GM18526 (cell line): ENCODE results near the gene TMEM217.

Experiments used
- POLR2A ChIP-seq: IDR thresholded peaks from 3 replicates; pipeline ENCODE4 v1.6.1; 2011; ENCODE audit not compliant: insufficient read length; ENCODE audit errors: extremely low read depth

Gene TMEM217

DNA sequence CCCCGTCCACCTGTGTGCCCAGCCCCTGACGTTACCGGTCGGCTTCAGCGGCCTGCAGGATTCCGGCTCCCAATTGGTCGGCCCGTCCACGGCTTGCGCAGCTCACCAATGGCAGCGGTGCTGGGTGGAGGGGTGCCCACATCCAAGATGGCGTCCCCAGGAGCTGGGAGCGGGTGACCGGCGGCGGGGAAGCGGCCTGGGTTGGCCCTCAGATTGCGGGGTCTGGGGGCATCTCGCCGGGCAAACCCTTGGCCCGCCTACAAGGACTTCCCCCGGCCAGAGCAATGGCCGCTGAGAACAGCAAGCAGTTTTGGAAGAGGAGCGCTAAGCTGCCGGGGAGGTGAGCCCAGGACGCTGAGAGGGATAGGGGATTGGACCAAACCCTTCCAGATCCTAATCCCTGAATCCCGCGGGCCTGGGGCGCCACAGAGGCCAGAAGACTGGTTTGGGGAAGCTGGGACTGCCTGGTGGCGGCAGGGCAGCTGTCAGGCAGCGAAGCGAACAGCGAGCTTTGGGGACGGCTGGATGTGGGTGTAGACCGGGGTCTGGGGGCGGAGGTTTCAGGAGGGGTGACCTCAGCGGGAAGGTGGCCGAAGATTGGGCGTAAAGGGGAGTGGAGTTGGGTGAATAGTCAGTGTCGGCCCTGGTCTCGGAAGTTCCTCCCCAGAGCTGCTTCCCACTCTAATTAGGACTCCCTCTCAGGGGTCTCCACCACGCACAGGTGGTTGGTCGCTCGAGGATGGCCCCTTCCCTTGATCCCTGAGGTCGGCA is at the start of gene TMEM217, which contains the start of gene TBC1D22B:
TSS of gene TMEM217 (minus strand) at position 511 of the 771 bp plus-strand sequence. CDS start 39,114 bp downstream, outside the sequence.
TSS of gene TBC1D22B (plus strand) at position 139 of the 771 bp plus-strand sequence. CDS start at position 285, 146 bp downstream.
- peak; percentile 46 for TF ChIP-seq POLR2A

DNA sequence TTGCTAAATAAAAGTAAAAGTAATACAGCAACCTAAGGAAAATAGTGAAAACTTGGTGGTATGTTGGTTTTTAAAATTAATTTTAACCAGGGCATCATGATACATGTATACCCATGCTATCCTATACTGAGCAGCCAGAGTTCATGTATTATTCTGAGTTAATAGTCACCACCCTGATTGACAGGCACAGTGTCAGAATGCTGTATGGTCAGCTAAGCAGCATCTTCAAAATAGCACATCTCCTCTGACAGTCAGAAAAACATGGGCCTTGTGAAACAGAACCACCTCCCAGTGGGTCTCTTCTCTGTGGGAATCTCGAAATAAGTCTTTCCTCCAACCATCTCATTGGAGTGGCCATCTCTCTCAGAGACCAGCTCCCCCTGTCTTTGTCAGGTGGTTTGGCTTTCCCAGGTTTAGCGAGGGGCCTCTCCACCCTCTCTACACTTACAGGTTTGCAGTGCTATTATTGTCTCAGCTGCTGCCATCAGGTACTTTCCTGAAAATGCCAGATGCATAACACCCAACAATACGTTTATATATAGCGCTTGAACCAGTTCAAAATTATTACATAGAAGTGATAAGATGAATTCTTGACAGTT is 48.8 kb upstream of the TMEM217 start:
- TF ChIP-seq POLR2A, result no peak

DNA sequence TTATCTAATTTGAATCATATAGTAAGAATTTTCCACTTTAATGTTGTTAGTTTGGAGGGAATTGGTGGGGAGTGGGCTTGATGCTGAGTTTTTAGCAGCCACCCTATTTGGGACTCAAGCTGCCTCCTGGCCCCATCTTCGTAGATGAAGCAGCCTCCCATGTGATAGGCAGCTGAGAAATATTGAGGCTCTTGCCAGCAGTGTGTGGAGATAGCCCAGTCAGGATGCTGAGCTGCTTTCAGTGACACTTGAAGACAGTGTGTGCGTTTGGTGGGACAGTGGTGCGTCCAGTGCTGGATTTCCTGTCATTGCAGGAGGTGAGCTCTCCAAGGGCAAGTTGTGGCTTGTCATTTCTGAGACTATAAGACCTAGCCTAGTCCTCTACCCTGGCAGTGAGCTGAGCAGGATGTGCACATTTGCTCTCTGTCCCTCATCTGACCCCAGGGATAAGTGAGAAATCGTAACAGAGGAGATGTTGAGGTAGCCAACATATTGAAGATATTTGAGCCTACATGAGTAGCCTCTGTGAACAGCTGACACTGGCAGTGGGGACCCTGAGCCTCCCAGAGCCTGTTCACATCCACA is 48.0 kb upstream of the TMEM217 start:
- TF ChIP-seq POLR2A, result no peak

DNA sequence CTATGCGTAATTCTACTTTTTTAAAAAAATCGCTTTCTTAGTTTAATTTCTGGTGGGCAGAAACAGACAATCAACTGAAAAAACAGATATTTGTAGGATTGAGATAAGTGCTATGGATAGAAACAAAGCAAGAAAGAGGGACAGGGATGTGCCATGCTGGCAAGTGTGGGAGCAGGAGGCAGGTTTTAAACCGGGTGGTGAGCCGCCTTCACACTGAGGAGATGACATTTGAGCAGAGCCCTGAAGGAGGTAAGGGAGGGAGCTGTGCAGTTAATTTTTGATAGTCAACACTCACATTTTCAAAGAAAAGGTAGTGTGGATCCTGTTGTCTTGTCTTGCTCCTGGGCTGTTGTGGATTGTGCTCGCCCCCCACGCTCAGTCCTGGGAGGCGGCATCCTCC is 46.8 kb upstream of the TMEM217 start:
- no peak for TF ChIP-seq POLR2A

DNA sequence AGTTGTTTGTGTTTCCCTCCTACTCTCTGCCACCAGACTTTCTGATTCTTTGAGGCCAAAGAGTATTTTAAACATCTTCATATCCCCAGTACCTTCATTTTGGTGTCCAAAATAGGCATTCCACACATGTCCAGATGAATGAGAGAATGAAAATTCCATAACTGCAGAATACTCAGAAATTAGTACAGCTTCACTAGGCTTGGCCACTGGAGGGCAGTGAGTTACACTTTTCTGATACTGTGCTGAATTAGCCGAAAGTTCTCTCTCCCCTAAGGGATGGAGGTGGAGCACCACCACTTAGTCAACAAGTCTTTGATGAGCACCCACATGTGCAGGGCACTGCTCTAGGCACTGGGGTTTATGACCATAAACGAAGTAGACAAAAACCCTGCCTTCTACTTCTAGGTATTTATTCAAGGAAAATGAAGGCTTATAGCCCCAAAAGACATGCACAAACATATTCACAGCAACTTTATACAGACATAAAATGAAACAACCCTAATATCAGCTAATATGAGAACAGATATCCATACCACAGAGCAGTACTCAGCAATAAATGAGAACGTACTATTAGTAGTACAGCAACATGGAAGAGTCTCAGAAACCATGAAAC is 46.1 kb upstream of the TMEM217 start:
- TF ChIP-seq POLR2A, result no peak

DNA sequence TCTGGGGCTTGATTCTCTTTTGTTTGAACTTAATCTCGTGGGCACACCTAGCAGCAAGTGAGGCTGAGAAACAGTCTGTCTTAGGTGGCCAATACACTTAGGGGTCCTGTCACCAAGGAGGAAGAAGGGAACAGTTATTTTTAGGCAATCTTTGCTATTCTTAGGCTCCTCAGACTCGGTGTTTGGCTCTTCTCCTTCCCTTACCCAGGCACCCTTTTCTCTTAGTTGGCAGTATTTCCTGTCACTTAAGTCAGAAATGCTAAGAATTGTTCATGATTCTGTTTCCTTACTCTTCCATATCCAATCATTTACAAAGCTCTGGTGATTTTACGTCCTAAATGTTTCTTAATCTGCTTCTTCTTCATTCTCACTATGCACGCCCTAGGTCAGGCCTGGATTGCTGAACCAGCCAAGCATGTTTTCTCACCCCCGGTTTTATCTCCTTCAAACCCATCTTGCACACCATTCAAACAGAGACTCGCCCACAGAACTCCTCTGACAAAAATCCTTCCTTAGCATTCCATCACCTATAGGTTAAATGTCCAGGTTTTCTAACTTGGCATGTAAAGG is 45.2 kb upstream of the TMEM217 start:
- no peak for TF ChIP-seq POLR2A

DNA sequence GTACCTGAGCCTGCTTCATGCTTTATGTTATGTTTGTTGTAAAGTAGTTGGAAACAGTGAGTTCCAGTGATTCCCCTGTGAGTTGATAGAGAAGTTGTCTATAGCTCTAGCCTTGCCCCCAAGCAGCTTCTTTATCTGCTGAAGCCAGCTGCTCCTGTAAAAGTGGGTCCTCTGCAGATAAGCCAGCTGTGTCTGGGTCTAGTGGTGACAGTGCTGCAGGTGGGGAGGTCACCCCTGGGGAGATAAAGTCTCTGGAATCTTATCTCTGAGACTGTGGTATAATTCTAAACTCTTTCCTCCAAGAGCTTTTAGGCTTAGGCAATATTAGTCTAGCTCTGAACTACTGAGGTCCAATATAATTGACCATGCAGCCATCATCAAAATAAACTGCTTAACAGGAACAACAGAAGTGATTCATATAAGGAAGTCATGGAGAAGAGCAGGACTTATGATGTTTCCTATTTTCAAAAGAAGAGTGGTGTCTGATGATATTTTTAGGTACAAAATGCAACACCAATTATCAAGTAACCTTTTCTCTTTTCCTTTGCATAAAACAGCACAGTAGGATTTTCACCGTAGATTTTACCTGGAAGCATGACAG is 44.2 kb upstream of the TMEM217 start:
- TF ChIP-seq POLR2A, result no peak

DNA sequence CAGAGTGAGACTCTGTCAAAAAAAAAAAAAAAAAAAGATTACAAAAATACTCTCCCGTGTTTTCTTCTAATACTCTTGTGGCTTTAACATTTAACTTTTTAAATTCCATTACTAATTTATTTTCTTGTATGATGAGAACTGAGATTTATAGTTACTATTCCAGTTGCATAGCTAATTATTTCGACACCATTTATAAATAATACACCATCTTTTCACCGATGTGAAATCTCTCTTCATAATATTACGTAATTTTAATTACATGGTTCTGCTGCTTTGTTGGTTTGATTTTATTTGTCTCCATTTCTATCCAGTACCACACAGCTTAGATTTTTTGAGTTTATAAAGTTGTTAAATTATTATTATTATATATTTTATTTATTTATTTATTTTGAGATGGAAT is 42.0 kb upstream of the TMEM217 start:
- TF ChIP-seq POLR2A, result no peak

DNA sequence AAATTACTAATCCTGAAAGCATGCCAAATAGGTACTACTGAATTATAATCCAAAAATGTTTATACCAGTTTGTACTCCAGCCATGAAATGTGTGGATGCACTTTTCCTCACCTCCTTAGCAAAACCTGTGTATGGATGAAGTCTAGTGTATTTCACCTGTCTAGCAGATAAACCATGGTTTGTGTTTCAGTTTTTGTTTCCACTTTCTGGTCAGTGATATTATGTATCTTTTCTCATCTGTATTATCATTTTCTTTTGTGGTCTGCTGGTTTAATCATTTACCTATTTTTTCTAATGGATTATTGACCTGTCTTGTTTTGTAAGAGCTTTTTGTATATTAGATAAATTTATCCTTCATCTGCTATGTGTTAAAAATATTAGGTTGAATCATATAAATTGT is 41.0 kb upstream of the TMEM217 start:
- TF ChIP-seq POLR2A, result no peak

DNA sequence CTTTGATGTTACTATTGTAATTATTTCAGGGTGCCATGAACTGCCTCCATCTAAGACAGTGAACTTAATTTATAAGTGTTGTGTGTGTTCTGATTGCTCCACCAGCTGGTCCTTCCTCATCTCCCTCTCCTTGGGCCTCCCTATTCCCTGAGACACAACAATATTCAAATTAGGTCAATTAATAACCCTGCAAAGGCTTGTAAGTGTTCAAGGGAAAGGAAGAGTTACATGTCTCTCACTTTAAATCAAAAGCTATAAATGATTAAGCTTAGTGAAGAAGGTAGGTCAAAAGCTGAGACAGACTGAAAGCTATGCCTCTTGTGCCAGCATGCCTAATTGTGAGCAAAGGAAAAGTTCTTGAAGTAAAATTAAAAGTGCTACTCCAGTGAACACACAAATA is 35.5 kb upstream of the TMEM217 start:
- no peak for TF ChIP-seq POLR2A

DNA sequence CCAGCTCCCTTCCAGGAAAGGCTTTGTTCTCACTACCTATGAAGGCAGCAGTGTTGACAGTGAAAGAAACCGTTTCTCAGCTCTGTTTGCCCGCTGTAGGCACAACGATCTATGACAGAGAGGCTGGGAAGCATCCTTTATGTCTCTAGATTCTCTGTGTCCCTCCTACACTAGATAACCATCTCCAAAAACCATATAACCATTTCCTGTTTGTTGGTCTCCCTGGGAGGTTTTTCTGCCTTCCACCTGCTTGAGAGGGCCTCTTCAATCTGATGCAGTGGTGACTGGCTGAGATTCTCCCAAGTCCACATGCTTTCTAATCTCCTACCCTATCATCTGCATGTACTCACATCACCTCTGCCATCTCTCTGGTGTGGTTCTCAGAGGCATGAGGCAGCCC is 32.0 kb upstream of the TMEM217 start:
- TF ChIP-seq POLR2A, result no peak

DNA sequence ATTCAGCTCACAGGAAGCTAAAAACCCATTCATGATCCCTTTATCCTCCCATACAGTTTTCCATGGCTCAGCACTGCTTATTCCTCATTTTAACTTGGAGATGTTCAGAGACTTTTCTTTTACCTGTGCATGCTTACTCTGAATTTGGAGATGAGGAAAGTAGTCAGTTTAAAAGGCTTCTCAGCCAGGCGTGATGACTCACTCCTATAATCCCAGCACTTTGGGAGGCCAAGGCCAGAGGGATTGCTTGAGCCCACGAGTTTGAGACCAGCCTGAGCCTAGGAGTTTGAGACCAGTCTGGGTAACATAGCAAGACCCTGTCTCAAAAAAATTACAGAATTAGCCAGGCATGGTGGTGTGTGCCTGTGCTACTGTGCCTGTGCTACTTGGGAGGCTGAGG is 30.3 kb upstream of the TMEM217 start:
- no peak for TF ChIP-seq POLR2A

DNA sequence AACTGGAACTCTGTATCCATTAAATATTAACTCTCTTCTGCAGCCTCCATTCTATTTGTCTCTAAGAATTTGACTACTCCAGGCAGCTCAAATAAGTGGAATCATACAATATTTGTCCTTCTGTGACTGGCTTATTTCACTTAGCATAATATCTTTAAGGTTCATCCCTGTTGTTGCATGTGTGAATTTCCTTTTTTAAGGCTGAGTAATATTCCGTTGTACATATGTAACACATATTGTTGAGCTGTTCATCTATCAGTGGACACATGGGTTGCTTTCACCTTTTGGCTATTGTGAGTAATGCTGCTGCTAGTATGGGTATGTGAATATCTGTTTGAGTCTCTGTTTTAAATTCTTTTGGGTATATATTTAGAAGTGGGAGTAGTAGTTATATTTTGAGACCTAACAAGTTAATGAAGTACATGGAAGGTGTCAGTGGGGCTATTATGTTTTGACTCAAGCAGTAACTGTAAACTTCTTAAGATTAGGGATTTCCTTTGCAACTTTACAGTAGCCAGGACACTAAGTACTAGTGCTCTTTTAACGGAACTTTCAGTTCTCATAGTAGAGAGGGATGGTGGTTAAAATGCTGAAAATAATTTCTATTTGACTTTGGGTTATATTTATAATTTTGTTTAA is 29.7 kb upstream of the TMEM217 start:
- no peak for TF ChIP-seq POLR2A

DNA sequence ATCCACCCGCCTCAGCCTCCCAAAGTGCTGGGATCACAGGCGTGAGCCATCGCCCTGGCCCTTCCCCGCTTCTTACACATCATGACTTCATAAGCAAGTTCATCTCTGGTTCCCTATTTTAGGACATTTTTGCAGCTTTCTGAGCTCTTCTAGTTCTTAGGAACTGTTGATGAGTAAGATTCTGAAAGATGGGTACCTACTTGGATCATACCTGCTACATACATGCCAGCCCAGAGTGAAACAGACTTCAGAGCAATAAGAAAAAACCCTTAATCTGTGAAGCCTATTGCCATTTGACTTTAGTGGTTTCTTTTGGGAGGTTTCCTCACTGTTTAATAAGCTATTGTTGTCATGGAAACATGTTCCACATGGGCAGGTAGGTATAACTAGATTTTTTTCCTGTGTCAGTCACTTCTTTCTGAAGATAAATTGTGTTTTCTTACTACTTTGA is 27.9 kb upstream of the TMEM217 start:
- TF ChIP-seq POLR2A, result no peak

DNA sequence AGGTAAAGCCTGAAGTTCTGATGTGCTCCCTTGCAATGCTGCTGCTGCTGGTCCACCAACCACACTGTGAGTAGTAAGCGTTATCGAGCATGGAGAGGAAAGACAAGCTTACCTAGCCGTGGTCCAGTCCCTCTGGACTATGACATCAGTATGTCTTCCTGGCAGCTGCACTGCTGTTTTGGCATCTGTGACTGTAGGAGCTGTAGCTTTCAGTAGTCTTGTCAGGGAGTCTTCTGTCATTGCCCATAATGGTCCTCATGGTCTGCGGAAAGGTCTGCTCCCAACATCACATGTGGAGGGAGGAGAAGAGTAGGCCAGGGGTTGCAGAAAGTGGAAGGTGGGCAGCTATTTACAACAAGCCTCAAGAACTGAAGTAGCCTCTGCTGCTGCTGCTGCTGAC is 26.8 kb upstream of the TMEM217 start:
- no peak for TF ChIP-seq POLR2A
